ENCODE results near the gene GPR26. TPM values are rescaled to one million over a fixed set of nuclear protein-coding genes. Genes with fewer than 3 reads are reported as not detected.

GPR26 gene
- total RNA-seq, 2 experiments from 2014 or later: not detected

DNA sequence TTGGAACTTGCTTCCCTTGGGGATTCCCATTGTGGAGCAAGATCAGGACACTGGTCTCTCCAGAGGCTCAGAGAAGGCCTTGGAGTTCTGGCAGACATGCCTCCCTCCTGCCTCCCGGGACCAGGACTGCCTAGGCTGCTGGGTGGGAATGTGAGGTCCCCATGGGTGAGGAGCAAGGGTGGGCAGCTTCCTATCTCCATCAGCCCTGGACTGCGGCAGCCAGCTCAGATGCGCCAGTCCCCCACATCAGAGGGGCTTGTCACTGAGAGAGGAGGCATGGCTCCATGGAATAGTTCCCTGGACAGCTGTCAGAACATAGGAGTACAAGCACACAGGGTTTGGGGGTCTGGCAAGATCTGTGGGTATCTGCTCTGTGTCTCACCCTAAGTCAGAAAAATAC is 17.3 kb downstream of the GPR26 start:
- no peaks in the 10 kb centered on the region for H3K4me1 Mint-ChIP-seq (ENCODE audit: low read depth)
- H3K36me3 Mint-ChIP-seq (ENCODE audit: low read depth): no peaks in the 10 kb centered on the region
- Histone ChIP-seq H3K4me1 (ENCODE audit: insufficient read depth, low read length) (no peaks in the 10 kb centered on the region), H3K4me3 (ENCODE audit: low read length) (no peak overlapping the region), H3K27ac (ENCODE audit: low read depth in 1 of 2, low read length in 2 of 2) (no peak overlapping the region), H3K9me3 (ENCODE audit: control insufficient read depth in 1 of 2, insufficient read depth in 1 of 2, low read length in 2 of 2) (peaks cover 0 to 13% of the 10 kb centered on the region in 2 experiments), H3K36me3 (ENCODE audit: insufficient read depth, low read length) (no peaks in the 10 kb centered on the region), H3K27me3 (ENCODE audit: control insufficient read depth in 1 of 2, insufficient read depth in 2 of 2, low read length in 2 of 2) (no peaks in the 10 kb centered on the region)
- TF ChIP-seq, protein P1, sequence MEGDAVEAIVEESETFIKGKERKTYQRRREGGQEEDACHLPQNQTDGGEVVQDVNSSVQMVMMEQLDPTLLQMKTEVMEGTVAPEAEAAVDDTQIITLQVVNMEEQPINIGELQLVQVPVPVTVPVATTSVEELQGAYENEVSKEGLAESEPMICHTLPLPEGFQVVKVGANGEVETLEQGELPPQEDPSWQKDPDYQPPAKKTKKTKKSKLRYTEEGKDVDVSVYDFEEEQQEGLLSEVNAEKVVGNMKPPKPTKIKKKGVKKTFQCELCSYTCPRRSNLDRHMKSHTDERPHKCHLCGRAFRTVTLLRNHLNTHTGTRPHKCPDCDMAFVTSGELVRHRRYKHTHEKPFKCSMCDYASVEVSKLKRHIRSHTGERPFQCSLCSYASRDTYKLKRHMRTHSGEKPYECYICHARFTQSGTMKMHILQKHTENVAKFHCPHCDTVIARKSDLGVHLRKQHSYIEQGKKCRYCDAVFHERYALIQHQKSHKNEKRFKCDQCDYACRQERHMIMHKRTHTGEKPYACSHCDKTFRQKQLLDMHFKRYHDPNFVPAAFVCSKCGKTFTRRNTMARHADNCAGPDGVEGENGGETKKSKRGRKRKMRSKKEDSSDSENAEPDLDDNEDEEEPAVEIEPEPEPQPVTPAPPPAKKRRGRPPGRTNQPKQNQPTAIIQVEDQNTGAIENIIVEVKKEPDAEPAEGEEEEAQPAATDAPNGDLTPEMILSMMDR (IDR thresholded peaks at IDR 0.05): no peak
- no peaks in the 10 kb centered on the region for H3K9me3 Mint-ChIP-seq
- H3K4me3 Mint-ChIP-seq: no peak overlapping the region
- no peak overlapping the region for H3K27ac Mint-ChIP-seq
- CTCF ChIA-PET: no interaction called here
- H3K27me3 Mint-ChIP-seq: peaks cover 5% of the 10 kb centered on the region
- intact Hi-C loops (cut with DNase I, micrococcal nuclease): no loop called here
- POLR2A ChIA-PET: no interaction called here
- ATAC-seq (ENCODE audit: poor library complexity): no peak
- no peak for DNase-seq

DNA sequence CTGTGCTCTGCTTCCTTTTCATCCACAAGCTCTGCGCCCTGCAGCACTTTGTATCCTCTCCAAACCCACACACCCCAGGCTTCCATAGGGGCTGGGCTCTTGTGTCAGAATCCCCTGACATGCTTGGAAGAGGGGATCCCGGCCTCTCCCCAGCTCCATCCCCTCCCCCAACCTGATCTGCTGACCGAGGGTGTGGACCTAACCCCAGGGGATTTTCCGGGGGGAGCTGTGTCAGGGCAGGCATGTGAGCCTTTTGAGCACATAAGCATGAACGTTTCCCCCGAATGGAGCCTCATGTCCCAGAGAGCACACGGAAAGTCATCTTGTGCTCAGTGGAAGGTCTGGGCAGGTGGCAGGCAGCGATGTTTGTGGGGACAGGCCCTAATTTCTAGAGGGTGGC is 17.7 kb downstream of the GPR26 start:
- CTCF ChIA-PET: no interaction called here

DNA sequence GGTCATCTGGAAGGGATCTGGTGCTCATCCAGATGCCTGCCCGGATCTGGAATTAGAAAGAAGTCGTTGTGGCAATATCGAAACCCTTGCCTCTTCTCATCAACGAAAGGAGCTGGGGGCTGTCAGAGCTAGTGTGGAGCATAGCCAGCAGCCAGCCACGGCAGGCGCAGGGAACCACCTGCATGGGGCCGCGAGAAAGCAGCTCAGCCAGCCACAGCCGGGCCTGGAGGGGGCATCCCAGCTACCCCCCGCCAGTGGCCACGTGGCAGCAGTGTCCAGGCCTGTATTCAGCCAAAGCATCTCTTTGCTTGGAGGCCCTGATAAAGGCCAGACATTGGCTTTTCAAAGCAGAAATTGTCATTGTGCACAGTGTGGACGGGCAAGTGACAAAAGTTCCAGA is 19.1 kb downstream of the GPR26 start:
- no peaks in the 10 kb centered on the region for H3K4me1 Mint-ChIP-seq (ENCODE audit: low read depth)
- no peak overlapping the region for H3K27ac Mint-ChIP-seq
- TF ChIP-seq, protein P1 (IDR thresholded peaks at IDR 0.05): no peak
- H3K9me3 Mint-ChIP-seq: no peaks in the 10 kb centered on the region
- Histone ChIP-seq H3K27ac (ENCODE audit: low read depth in 1 of 2, low read length in 2 of 2) (no peak overlapping the region), H3K27me3 (ENCODE audit: control insufficient read depth in 1 of 2, insufficient read depth in 2 of 2, low read length in 2 of 2) (no peaks in the 10 kb centered on the region), H3K4me3 (ENCODE audit: low read length) (no peak overlapping the region), H3K36me3 (ENCODE audit: insufficient read depth, low read length) (no peaks in the 10 kb centered on the region), H3K9me3 (ENCODE audit: control insufficient read depth in 1 of 2, insufficient read depth in 1 of 2, low read length in 2 of 2) (peaks cover 0 to 14% of the 10 kb centered on the region in 2 experiments), H3K4me1 (ENCODE audit: insufficient read depth, low read length) (no peaks in the 10 kb centered on the region)
- intact Hi-C loops (cut with DNase I, micrococcal nuclease): no loop called here
- ChIA-PET CTCF (no interaction called here), POLR2A (no interaction called here)
- no peak for DNase-seq
- H3K36me3 Mint-ChIP-seq (ENCODE audit: low read depth): no peaks in the 10 kb centered on the region
- ATAC-seq (ENCODE audit: poor library complexity): no peak
- H3K4me3 Mint-ChIP-seq: no peak overlapping the region
- H3K27me3 Mint-ChIP-seq: peaks cover 5% of the 10 kb centered on the region

More for the DNA sequence above, 17.7 kb downstream of the GPR26 start:
- H3K27me3 Mint-ChIP-seq: peaks cover 5% of the 10 kb centered on the region
- POLR2A ChIA-PET: no interaction called here
- no peaks in the 10 kb centered on the region for H3K27me3 ChIP-seq (ENCODE audit: control insufficient read depth in 1 of 2, insufficient read depth in 2 of 2, low read length in 2 of 2)
- no peak overlapping the region for H3K27ac Mint-ChIP-seq
- no peaks in the 10 kb centered on the region for H3K9me3 Mint-ChIP-seq
- H3K4me3 ChIP-seq (ENCODE audit: low read length): no peak overlapping the region
- DNase-seq (no peak), ATAC-seq (ENCODE audit: poor library complexity) (no peak)
- H3K4me1 ChIP-seq (ENCODE audit: insufficient read depth, low read length): no peaks in the 10 kb centered on the region
- no peak overlapping the region for H3K27ac ChIP-seq (ENCODE audit: low read depth in 1 of 2, low read length in 2 of 2)
- no peak overlapping the region for H3K4me3 Mint-ChIP-seq
- intact Hi-C loops (cut with DNase I, micrococcal nuclease): no loop called here
- no peaks in the 10 kb centered on the region for H3K4me1 Mint-ChIP-seq (ENCODE audit: low read depth)
- TF ChIP-seq, protein P1 (IDR thresholded peaks at IDR 0.05): no peak
- no peaks in the 10 kb centered on the region for H3K36me3 Mint-ChIP-seq (ENCODE audit: low read depth)
- no peaks in the 10 kb centered on the region for H3K36me3 ChIP-seq (ENCODE audit: insufficient read depth, low read length)
- peaks cover 0 to 14% of the 10 kb centered on the region in 2 experiments for H3K9me3 ChIP-seq (ENCODE audit: control insufficient read depth in 1 of 2, insufficient read depth in 1 of 2, low read length in 2 of 2)
